ENCODE measurements around the gene SLC27A3.
"Not testable (repeated sequence)": the region's sequence is repeated elsewhere in the genome, so short reads cannot be mapped to it uniquely, and the experiment has no call there.

- TF ChIP-seq CTCF, EP300, POLR2AphosphoS5, POLR2A (IDR thresholded peaks at IDR 0.05): not testable (repeated sequence)
These were observed 8.5 kb upstream of the SLC27A3 start for GRCh38 chr1:153766663-153767062.

Data from gastroesophageal sphincter (tissue), 3 donors.